Keratinocyte (primary cell): Measurements from ENCODE around the gene RASA3. TPM values are rescaled to one million over a fixed set of nuclear protein-coding genes. Genes with fewer than 3 reads are reported as not detected.

Experiments
- DNase-seq: peaks from one replicate; pipeline ENCODE4 v3.0.0-alpha.2; 2011; ENCODE audit warnings: low read depth, missing footprints, low spot score
- FAIRE-seq: peaks from 2 replicates; lab custom pipeline; 2011; peaks lifted over from hg19 to GRCh38; lab: Jason Lieb, UNC
- H2AFZ ChIP-seq: 2 replicates; pipeline ENCODE4 v1.6.0; 2012; ENCODE audit warnings: low read length, control low read depth, inconsistent platforms; ENCODE audit not compliant: control insufficient read depth
- H3K27ac ChIP-seq: 2 replicates; pipeline ENCODE4 v1.5.1; 2011; ENCODE audit warnings: low read length; ENCODE audit not compliant: control insufficient read depth, insufficient read depth
- H3K27me3 ChIP-seq: 3 replicates; pipeline ENCODE4 v1.6.0; 2011; ENCODE audit warnings: low read length; ENCODE audit not compliant: control insufficient read depth, insufficient read depth; ENCODE audit errors: extremely low read depth
- H3K36me3 ChIP-seq, 2 experiments: 2 replicates in 1 of 2; 3 replicates in 1 of 2; pipeline ENCODE4 v1.5.1; 2011; ENCODE audit warnings: low read length in 2 of 2, mild to moderate bottlenecking in 1 of 2; ENCODE audit not compliant: control insufficient read depth in 2 of 2, insufficient read depth in 2 of 2; ENCODE audit errors: extremely low read depth in 1 of 2
- H3K4me1 ChIP-seq: 3 replicates; pipeline ENCODE4 v1.5.1; 2011; ENCODE audit warnings: low read length; ENCODE audit not compliant: control insufficient read depth, insufficient read depth; ENCODE audit errors: extremely low read depth
- H3K4me2 ChIP-seq: 3 replicates; pipeline ENCODE4 v1.6.0; 2011; ENCODE audit warnings: low read depth, low read length; ENCODE audit not compliant: control insufficient read depth, insufficient read depth; ENCODE audit errors: extremely low read depth
- H3K4me3 ChIP-seq, 3 experiments: fragments of 200-600 bp in 1 of 3; sonication (generic) in 1 of 3; 2 replicates in 2 of 3; 3 replicates in 1 of 3; pipeline ENCODE4 v1.5.1; 2011 to 2016; ENCODE audit warnings: low read length in 3 of 3, mild to moderate bottlenecking in 3 of 3, control low read depth in 2 of 3, inconsistent platforms in 1 of 3, low read depth in 1 of 3, mixed read lengths in 1 of 3, mixed run types in 1 of 3, moderate library complexity in 1 of 3; ENCODE audit not compliant: control insufficient read depth in 2 of 3, insufficient read depth in 2 of 3; ENCODE audit errors: extremely low read depth in 1 of 3
- H3K79me2 ChIP-seq: 2 replicates; pipeline ENCODE4 v1.6.0; 2012; ENCODE audit warnings: low read length; ENCODE audit not compliant: control insufficient read depth, insufficient read depth
- H3K9ac ChIP-seq: 3 replicates; pipeline ENCODE4 v1.6.0; 2011; ENCODE audit warnings: low read length; ENCODE audit not compliant: control insufficient read depth, insufficient read depth; ENCODE audit errors: extremely low read depth
- H3K9me1 ChIP-seq: 3 replicates; pipeline ENCODE4 v1.6.0; 2011; ENCODE audit warnings: low read length; ENCODE audit not compliant: control insufficient read depth, insufficient read depth; ENCODE audit errors: extremely low read depth
- H3K9me3 ChIP-seq: 2 replicates; pipeline ENCODE4 v1.5.1; 2012; ENCODE audit warnings: low read depth, low read length; ENCODE audit not compliant: control insufficient read depth
- H4K20me1 ChIP-seq: 3 replicates; pipeline ENCODE4 v1.6.0; 2011; ENCODE audit warnings: low read length; ENCODE audit not compliant: control insufficient read depth, insufficient read depth; ENCODE audit errors: extremely low read depth
- EZH2 ChIP-seq: IDR thresholded peaks from one replicate; pipeline ENCODE4 v1.6.1; 2012; ENCODE audit warnings: inconsistent platforms, mild to moderate bottlenecking, low read length, moderate library complexity
- dilution Hi-C: fragments of 300-500 bp; cut with MboI; formaldehyde crosslinking; loops from one replicate; pipeline ENCODE4 v1.7.0; 2020; ENCODE audit warnings: low sequenced_read_pairs; ENCODE audit not compliant: extremely low pct_ligation_motif_present
- polyA plus RNA-seq, 5 experiments: library from polyadenylated mRNA; depleted of rRNA in 3 of 5; stranded (reverse) in 3 of 5; stranded (forward) in 1 of 5; unstranded in 1 of 5; fragments of >200 nt; gene quantifications; 1 replicate in 1 of 5; 2 replicates in 3 of 5; 3 replicates in 1 of 5; pipeline versions ENCODE4 v1.2.1 to v1.2.3, GENCODE V29; 2011 to 2012; ENCODE audit warnings: missing spikeins in 2 of 5, low read depth in 1 of 5, low replicate concordance in 1 of 5
- TF ChIP-seq, protein P1 (sequence below), 3 experiments: IDR thresholded peaks in 1 of 3; conservative IDR thresholded peaks in 1 of 3; optimal IDR thresholded peaks in 1 of 3; 2 replicates in 2 of 3; 3 replicates in 1 of 3; pipeline versions ENCODE3 to v1.5.1; 2011; ENCODE audit warnings: low read length in 3 of 3, mild to moderate bottlenecking in 3 of 3, moderate library complexity in 2 of 3, control low read depth in 1 of 3, inconsistent platforms in 1 of 3; ENCODE audit not compliant: insufficient read depth in 2 of 3; ENCODE audit errors: extremely low read depth in 1 of 3

Gene RASA3
- polyA plus RNA-seq, 1 donor (not counting 4 experiments of a cell fraction or from before 2014, with no cell fraction given): 4.1 TPM

DNA sequence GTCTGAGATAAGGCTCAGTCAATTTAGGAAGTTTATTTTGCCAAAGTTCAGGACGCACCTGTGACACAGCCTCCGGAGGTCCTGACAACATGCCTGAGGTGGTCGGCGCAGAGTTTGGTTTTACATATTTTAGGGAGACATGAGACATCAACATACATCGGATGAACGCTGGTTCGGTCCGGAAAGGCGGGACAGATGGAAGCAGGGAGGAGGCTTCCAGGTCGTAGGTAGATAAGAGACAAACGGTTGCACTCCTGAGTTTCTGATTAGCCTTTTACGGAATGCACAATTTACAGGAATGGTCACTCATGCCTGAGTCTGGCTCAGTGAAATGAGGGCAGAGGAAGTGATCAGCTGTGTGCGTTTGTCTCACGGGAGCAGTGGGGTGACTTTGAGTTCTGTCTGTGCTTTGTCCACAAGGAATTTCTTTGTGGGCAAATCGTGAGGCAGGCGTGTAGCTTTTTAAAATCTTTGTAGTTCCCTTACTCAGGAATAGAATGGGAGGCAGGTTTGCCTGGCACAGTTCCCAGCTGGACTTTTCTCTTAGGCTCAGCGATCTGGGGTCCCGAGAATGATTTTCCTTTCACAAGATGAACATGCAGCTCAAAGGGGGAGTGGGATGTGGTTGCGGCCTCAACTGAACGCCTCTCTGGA, 194.8 kb downstream of the RASA3 start:
- Histone ChIP-seq H3K4me1 (no peaks in the 10 kb centered on the region), H3K27ac (no peak overlapping the region), H3K4me2 (no peak overlapping the region), H3K9me3 (no peaks in the 10 kb centered on the region), H3K9ac (no peak overlapping the region), H2AFZ (no peak overlapping the region), H3K9me1 (no peaks in the 10 kb centered on the region), H3K4me3 (no peak overlapping the region), H3K27me3 (peaks cover 32% of the 10 kb centered on the region), H3K79me2 (no peaks in the 10 kb centered on the region), H4K20me1 (no peaks in the 10 kb centered on the region), H3K36me3 (no peaks in the 10 kb centered on the region)
- DNase-seq (no peak), FAIRE-seq (no peak)
- dilution Hi-C loops: no loop called here
- no peak for TF ChIP-seq EZH2
- TF ChIP-seq, protein P1, sequence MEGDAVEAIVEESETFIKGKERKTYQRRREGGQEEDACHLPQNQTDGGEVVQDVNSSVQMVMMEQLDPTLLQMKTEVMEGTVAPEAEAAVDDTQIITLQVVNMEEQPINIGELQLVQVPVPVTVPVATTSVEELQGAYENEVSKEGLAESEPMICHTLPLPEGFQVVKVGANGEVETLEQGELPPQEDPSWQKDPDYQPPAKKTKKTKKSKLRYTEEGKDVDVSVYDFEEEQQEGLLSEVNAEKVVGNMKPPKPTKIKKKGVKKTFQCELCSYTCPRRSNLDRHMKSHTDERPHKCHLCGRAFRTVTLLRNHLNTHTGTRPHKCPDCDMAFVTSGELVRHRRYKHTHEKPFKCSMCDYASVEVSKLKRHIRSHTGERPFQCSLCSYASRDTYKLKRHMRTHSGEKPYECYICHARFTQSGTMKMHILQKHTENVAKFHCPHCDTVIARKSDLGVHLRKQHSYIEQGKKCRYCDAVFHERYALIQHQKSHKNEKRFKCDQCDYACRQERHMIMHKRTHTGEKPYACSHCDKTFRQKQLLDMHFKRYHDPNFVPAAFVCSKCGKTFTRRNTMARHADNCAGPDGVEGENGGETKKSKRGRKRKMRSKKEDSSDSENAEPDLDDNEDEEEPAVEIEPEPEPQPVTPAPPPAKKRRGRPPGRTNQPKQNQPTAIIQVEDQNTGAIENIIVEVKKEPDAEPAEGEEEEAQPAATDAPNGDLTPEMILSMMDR (optimal IDR thresholded peaks at IDR 0.05 in 1 of 3, IDR thresholded peaks at IDR 0.05 in 1 of 3, conservative IDR thresholded peaks at IDR 0.05 in 1 of 3; ENCODE audit: extremely low read depth in 1 of 3, insufficient read depth in 2 of 3, low read length in 3 of 3): no peak

DNA sequence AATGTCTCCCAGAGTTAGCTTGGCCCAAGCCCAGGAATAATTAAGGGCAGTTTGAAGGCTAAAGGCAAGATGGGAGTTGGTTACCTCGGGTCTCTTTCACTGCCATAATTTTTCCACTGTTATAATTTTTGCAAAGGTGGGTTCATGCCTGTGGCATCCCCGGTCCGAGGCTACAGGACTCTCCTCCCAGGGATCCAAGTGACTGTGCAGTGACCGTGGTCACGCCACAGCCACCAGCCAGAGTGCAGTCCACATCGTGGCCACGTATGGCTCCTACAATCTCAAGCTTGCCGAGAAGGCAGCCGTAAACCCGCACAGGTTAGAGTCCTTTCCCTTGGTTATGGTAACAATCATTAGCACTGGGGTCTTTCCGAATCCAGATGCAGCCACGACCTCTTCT, 195.3 kb downstream of the RASA3 start:
- H3K9me1 ChIP-seq: no peaks in the 10 kb centered on the region
- no peak for TF ChIP-seq EZH2
- TF ChIP-seq, protein P1 (optimal IDR thresholded peaks at IDR 0.05 in 1 of 3, IDR thresholded peaks at IDR 0.05 in 1 of 3, conservative IDR thresholded peaks at IDR 0.05 in 1 of 3; ENCODE audit: extremely low read depth in 1 of 3, insufficient read depth in 2 of 3, low read length in 3 of 3): no peak
- no peak overlapping the region for H3K4me2 ChIP-seq
- FAIRE-seq (no peak), DNase-seq (no peak)
- H4K20me1 ChIP-seq: no peaks in the 10 kb centered on the region
- H3K27me3 ChIP-seq: peaks cover 34% of the 10 kb centered on the region
- no peaks in the 10 kb centered on the region for H3K4me1 ChIP-seq
- no peak overlapping the region for H3K9ac ChIP-seq
- no peaks in the 10 kb centered on the region for H3K36me3 ChIP-seq
- H2AFZ ChIP-seq: no peak overlapping the region
- H3K4me3 ChIP-seq: no peak overlapping the region
- H3K79me2 ChIP-seq: no peaks in the 10 kb centered on the region
- dilution Hi-C loops: no loop called here
- H3K27ac ChIP-seq: no peak overlapping the region
- no peaks in the 10 kb centered on the region for H3K9me3 ChIP-seq
